Esophagus muscularis mucosa (tissue), 4 donors: ENCODE measurements around the gene NHEJ1.

Experiments used
- CTCF ChIP-seq, 3 experiments: fragments of 200-600 bp in 2 of 3; fragments of 450-650 bp in 1 of 3; sonication (generic) in 2 of 3; IDR thresholded peaks; one replicate each; pipeline ENCODE4 v1.5.1; 2017 to 2019; ENCODE audit warnings: antibody characterized with exemption in 3 of 3, mild to moderate bottlenecking in 2 of 3, moderate library complexity in 1 of 3
- EP300 ChIP-seq: sonication (generic); formaldehyde crosslinking; IDR thresholded peaks from one replicate; pipeline ENCODE4 v1.6.1; 2017; ENCODE audit warnings: antibody characterized with exemption
- POLR2A ChIP-seq: fragments of 450-650 bp; IDR thresholded peaks from one replicate; pipeline ENCODE4 v1.6.1; 2017; ENCODE audit warnings: antibody characterized with exemption, moderate library complexity, mild to moderate bottlenecking, low read depth

DNA sequence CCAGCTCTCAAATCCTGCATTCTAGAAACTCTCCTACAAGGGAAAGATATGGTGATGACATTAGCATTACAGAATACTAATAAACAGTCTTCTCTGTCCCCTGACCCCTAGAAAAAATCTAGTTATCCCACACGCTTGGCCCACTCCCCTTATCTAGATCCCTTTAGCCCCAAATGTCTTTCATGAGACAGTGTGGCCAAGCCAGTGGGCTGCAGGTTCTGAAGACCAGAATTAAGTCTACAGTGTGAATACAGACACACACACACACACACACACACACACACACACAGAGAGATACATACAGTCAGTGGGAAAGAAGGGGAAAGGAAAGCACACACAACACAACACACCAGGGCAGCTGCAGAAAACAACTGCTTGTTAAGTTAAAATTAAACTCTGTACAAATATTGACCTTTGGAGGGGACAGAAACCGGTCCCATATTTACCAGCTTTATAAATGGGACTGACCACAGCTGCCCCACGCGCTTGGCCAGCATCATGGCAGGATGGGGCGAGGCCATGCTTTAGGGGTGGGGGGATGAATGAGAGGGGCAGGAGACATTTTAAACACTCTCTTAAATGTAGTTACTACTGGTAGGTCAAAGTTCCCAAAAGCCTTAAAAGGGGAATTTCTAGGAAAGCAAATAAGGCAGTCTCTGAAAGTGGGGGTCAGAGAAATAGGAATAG is 49.1 kb downstream of the NHEJ1 start:
- no peak for TF ChIP-seq CTCF (IDR thresholded peaks at IDR 0.05)
- no peak for TF ChIP-seq POLR2A
- TF ChIP-seq EP300, result no peak
